KOPT-K1 (cell line): Measurements from ENCODE around the gene OXSR1.
"Not testable (repeated sequence)": the region's sequence is repeated elsewhere in the genome, so short reads cannot be mapped to it uniquely, and the experiment has no call there.

ENCODE experiments used
- H3K27ac ChIP-seq: fragments of 200-600 bp; sonication (generic); 2 replicates; pipeline ENCODE4 v1.5.1; 2016; ENCODE audit warnings: antibody characterized with exemption, mild to moderate bottlenecking, low read depth, low read length; ENCODE audit not compliant: poor library complexity, severe bottlenecking
- H3K36me3 ChIP-seq: fragments of 200-600 bp; sonication (generic); 2 replicates; pipeline ENCODE4 v1.5.1; 2017; ENCODE audit warnings: antibody characterized with exemption, mild to moderate bottlenecking, low read length, moderate library complexity; ENCODE audit not compliant: insufficient read depth
- H3K9me3 ChIP-seq: fragments of 200-600 bp; sonication (generic); 2 replicates; pipeline ENCODE4 v1.5.1; 2017; ENCODE audit warnings: antibody characterized with exemption, low read length, mild to moderate bottlenecking; ENCODE audit not compliant: insufficient read depth, poor library complexity, severe bottlenecking

The OXSR1 gene

DNA sequence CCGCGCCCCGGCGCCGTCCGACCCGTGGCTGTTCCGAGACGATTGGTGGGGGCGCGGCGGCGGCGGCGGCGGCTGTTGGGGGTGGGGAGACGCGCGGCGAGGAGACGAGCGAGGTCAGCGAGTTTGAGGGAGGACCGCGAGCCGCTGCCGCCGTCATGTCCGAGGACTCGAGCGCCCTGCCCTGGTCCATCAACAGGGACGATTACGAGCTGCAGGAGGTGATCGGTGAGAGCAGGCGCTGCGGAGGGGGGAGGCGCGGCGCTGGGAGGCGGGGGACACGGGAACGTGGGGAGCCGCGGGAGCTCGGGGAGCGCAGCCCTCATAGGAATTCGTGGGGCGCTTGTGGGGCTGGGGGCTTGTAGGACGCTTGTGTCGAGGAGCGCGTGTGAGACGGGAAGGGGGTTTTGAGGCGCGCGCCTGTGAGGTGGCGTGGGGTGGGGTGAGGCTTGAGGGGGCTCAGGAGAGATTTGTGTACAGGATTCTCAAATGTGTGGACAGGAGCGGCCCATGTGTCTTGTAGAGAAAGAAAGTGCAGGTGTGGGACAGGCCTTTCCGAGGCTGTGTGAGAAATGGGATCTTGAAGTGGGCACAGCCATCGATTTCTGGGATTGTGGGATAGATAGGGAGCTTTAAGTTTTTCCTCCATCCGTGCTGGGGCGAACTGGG is 518 bp downstream of the OXSR1 start:
- Histone ChIP-seq H3K9me3 (no peaks in the 10 kb centered on the region), H3K27ac (peak overlapping the region; percentile 99), H3K36me3 (no peaks in the 10 kb centered on the region)

DNA sequence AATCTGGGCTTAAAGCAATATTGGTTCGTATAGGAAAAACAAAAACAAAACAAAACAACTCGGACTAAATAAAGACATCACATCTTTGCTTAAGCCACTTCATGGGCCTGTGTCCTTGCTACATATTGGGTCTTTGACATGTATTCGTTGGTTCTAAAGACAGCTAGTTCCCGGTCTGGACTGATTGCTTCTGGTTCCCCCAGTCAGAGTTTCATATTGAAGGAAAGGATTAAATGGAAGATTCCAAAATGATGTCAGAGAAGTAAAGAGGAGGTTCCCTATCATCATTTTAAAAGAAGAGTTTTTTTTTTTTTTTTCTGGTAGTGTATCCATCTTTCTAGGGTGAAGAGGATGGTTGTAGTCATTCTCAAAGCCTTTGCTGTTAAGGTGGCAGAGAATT is 2.3 kb downstream of the OXSR1 start:
- Histone ChIP-seq H3K36me3 (no peaks in the 10 kb centered on the region), H3K27ac (no peak overlapping the region), H3K9me3 (no peaks in the 10 kb centered on the region)

- no peaks in the 10 kb centered on the region for H3K36me3 ChIP-seq
- H3K9me3 ChIP-seq = no peaks in the 10 kb centered on the region
- H3K27ac ChIP-seq = no peak overlapping the region
Measured at GRCh38 chr3:38168151-38169026, 3.1 kb downstream of the OXSR1 start.

- H3K9me3 ChIP-seq = no peaks in the 10 kb centered on the region
- no peak overlapping the region for H3K27ac ChIP-seq
- no peaks in the 10 kb centered on the region for H3K36me3 ChIP-seq
Measured at GRCh38 chr3:38169027-38169317, 3.6 kb downstream of the OXSR1 start.

GRCh38 chr3:38170722-38171121 is 5.4 kb downstream of the OXSR1 start:
- H3K36me3 ChIP-seq = no peaks in the 10 kb centered on the region
- H3K9me3 ChIP-seq = no peaks in the 10 kb centered on the region
- no peak overlapping the region for H3K27ac ChIP-seq

DNA sequence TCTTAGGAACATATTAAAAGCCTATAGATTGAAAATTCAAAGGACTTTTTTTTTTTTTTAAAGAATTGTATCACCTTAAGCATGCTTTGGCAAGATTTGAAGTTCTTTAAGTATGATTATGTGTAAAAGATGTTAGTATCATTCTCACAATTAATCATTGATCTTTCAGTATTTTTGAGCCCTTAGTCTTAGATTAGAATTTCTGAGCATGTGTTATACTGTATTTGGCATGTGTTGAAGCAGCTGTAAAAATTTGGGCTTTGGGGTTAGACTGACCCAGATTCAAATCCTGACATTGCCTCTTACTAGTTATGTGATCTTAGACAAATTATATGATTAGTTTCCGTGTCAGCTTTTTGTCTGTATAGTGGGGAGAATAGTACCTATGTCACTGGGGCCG is 6.3 kb downstream of the OXSR1 start:
- no peak overlapping the region for H3K27ac ChIP-seq
- H3K9me3 ChIP-seq = no peaks in the 10 kb centered on the region
- H3K36me3 ChIP-seq = no peaks in the 10 kb centered on the region

GRCh38 chr3:38173834-38174418 is 8.6 kb downstream of the OXSR1 start:
- Histone ChIP-seq H3K36me3 (0 out of 2 replicates have a peak, but pooled peaks cover 4% of the 10 kb centered on the region), H3K27ac (peak overlapping the region; percentile 33), H3K9me3 (no peaks in the 10 kb centered on the region)

DNA sequence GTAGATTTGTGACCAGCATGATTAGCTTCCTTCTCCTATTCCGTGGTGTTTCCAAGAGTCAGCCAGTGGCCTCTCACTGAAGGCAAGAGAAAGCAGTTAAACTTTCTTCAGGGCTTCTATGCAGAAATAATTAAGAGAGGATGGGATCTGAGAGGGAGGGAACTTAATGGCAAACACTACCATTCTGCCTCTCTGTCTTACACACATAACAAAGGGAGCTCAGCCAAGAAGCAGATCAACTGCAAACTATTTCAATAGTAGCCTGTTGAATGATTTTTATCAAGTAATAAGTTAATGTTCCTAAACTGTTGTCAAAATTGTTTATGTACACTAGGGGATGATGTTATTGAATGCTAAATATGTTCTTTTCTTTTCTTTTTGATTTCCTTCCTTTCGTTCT is 11.8 kb downstream of the OXSR1 start:
- H3K36me3 ChIP-seq = 0 out of 2 replicates have a peak, but pooled peaks cover 9% of the 10 kb centered on the region
- H3K9me3 ChIP-seq = no peaks in the 10 kb centered on the region
- H3K27ac ChIP-seq = no peak overlapping the region

DNA sequence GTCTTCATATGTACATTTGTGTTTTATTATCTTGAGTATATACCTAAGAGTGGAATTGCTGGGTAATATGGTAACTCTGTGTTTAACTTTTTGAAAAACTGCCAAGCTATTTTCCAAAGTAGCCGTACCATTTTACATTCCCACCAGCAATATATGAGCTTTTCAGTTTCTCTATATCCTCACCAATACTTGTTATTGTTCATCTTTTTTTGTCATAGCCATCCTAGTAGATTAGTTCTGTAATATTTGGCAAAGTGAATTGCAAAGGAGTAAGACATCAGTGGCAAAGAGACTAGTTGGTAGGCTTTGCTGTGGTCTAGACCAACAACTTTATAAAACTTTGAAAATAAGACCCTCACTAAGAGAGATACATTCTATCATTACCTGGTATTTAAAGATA is 21.4 kb downstream of the OXSR1 start:
- H3K27ac ChIP-seq = no peak overlapping the region
- H3K36me3 ChIP-seq = peaks cover 80% of the 10 kb centered on the region
- peaks cover 14% of the 10 kb centered on the region for H3K9me3 ChIP-seq

DNA sequence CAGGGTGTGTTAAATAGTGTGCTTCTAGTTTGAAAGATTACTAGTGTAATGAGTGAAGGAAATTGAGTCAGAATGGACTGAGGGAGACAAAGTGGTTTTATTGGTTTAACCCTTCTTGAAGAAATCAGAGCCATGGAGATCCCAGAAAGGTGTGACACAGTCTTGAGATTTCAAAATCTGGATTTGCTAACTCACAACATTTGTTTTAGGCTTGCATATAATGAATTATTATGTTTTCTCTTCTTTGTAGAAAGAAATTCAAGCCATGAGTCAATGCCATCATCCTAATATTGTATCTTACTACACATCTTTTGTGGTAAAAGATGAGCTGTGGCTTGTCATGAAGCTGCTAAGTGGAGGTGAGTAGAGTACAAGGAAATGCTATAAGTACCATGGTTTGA is 25.1 kb downstream of the OXSR1 start:
- Histone ChIP-seq H3K27ac (no peak overlapping the region), H3K36me3 (peaks cover 78% of the 10 kb centered on the region), H3K9me3 (peaks cover 13% of the 10 kb centered on the region)

- not testable (repeated sequence) for H3K27ac ChIP-seq, H3K9me3 ChIP-seq
- H3K36me3 ChIP-seq = peaks cover 72% of the 10 kb centered on the region
Measured at GRCh38 chr3:38202931-38203330, 37.6 kb downstream of the OXSR1 start.

DNA sequence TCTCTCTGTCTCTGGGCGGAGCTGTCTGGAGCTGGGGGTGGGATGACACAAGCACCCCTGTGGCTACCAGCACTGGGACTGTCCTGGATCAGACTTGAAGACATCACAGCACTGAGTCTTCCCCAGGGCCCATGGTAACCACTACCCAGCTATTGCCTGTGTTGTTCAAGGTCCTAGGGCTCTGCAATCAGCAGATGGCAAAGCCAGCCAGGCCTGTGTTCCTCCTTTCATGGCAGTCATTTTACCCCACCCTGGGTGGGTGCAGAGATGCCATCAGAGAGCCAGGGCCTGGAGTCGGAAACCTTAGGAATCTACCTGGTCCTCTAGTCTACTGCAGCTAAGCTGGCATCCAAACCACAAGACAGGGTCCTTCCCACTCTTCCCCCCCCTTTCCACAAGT is 38.4 kb downstream of the OXSR1 start:
- Histone ChIP-seq H3K9me3 (no peaks in the 10 kb centered on the region), H3K36me3 (peaks cover 71% of the 10 kb centered on the region), H3K27ac (no peak overlapping the region)

DNA sequence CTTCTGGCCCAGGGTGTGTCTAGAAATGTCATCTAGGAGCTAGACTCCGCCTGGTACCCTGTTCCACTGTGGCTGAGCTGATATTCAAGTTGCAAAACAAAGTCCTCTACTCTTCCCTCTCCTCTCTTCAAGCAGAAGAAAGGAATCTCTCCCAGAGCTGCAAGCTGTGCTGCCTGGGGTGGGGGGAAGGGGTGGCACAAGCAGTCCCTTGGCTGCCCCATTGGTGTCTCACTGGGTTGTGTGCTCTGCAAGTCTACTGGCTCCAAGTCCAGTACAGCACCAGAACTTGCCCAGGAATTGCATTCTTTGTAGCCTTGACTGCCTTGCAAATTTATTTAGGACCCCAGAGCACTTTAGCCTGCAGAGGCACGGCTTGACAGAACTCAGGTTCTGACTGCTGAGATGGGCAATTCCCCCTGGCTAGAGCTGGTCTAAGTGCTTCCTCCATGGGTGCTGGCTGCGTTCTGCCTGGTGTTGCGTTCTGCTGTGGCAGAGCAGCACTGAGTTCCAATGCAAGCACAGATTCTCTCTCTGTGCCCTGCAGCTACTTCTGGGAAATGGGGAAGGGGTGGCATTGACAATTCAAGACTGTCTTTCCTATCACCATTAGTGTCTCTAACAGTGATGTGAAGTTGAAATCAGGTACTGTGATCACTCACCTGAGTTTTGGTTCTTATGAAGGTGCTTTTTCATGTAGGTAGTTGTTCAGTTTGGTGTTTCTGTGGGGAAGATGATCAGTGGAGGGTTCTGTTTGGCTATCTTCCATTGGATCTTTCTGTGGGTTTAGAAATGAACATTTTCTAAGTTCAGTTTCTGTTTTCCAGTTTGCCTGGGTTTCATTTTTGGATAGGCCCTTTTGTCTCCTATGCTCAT is 39.5 kb downstream of the OXSR1 start:
- Histone ChIP-seq H3K36me3 (peaks cover 66% of the 10 kb centered on the region), H3K27ac (peak overlapping the region; percentile 15), H3K9me3 (no peaks in the 10 kb centered on the region)

DNA sequence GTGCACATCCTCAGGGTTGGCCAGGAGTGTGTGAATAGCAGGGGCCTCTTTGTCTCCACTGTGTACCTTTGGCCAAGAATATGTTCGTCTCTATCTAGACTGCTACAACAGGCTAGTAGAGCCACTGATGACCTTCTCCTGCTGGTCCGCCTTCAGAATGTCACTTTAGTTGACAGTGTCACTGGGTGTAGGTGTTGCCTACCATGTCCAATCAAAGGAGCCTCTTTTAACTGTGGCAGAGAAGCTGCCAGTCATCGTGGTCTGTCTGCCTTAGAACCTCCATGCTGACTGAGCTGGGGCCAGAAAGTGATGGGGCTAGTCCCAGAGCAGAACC is 40.1 kb downstream of the OXSR1 start:
- H3K9me3 ChIP-seq = no peaks in the 10 kb centered on the region
- H3K36me3 ChIP-seq = peaks cover 60% of the 10 kb centered on the region
- H3K27ac ChIP-seq = peak overlapping the region; percentile 15
